Subcutaneous adipose tissue (tissue), 4 donors: ENCODE measurements around the gene PPP1R18. TPM values are rescaled to one million over a fixed set of nuclear protein-coding genes. Genes with fewer than 3 reads are reported as not detected.

ENCODE experiments used
- total RNA-seq, 4 donors: library from RNA; depleted of rRNA; stranded (reverse); fragments of >200 nt; gene quantifications; one replicate each; pipeline ENCODE4 v1.1.0, GENCODE V29; 2016
- TF ChIP-seq, protein P1 (sequence below): fragments of 450-650 bp; IDR thresholded peaks from one replicate; pipeline ENCODE4 v1.5.1; 2016; ENCODE audit warnings: low read depth, mild to moderate bottlenecking, control low read depth, antibody characterized with exemption, moderate library complexity

Gene PPP1R18
- total RNA-seq, 4 donors from 2014 or later: 29.2 to 43.9 (median 40.0) TPM

DNA sequence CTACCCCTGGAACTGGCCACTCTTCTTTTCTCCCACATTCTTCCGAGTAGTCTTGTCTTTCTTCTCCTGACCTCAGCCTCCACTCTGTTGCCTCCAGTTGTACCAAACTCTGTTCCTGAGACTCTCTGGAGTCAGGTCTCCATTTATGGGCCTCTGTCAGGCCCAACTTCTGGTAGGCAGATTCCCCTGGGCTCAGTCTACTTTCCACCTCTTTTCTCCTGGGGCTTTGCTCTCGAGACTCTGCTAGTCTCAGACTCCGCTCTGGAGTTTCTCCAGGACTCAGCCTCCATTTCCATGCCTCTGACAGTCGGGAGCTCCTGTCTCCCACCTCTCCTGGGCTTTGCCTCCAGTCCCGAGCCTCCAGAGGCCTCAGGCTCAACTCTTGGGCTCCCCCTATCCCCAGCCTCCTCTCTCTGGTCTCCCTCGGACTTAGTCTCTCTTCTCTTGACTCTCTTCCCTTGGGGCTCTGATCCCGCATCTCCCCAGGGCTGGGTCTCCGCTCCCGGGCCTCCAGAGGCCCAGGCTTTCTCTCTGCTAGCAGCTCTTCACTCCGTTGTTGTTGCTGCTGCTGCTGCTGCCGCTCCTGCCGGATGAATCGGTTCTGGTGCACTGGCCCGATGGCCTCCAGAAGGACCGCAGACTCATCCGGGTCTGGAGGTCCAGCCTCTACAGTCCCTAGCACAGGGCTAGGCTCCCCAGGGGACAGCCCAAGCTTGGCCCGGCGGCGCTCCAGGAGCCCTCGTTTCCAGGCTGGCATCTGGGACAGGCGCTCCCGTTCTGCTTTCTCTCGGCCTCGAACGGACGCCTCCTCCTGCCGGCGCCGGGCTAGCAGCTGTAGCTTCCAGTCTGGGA lies 1.1 kb downstream of the PPP1R18 start:
- TF ChIP-seq, protein P1, sequence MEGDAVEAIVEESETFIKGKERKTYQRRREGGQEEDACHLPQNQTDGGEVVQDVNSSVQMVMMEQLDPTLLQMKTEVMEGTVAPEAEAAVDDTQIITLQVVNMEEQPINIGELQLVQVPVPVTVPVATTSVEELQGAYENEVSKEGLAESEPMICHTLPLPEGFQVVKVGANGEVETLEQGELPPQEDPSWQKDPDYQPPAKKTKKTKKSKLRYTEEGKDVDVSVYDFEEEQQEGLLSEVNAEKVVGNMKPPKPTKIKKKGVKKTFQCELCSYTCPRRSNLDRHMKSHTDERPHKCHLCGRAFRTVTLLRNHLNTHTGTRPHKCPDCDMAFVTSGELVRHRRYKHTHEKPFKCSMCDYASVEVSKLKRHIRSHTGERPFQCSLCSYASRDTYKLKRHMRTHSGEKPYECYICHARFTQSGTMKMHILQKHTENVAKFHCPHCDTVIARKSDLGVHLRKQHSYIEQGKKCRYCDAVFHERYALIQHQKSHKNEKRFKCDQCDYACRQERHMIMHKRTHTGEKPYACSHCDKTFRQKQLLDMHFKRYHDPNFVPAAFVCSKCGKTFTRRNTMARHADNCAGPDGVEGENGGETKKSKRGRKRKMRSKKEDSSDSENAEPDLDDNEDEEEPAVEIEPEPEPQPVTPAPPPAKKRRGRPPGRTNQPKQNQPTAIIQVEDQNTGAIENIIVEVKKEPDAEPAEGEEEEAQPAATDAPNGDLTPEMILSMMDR: no peak

GRCh38 chr6:30684386-30685156 lies 1.9 kb downstream of the PPP1R18 start:
- TF ChIP-seq, protein P1: no peak

DNA sequence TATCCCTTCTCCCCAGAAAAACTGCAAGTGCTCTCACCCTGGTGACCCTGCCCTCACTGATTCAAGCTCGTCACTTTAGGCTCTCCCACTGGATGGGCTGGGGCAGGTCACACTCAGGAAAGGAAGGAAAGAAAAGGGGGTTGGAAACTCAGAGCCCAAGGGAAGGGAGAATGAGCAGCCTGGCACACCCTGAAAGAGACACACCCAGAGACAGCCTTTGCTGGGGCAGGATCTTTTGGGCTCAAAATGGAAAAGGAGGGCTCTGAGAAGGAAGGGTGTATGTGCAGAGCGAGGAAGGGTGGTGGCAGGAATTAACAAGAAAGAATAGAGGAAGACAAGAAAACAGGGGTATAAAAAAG lies 2.5 kb downstream of the PPP1R18 start:
- TF ChIP-seq, protein P1: no peak

DNA sequence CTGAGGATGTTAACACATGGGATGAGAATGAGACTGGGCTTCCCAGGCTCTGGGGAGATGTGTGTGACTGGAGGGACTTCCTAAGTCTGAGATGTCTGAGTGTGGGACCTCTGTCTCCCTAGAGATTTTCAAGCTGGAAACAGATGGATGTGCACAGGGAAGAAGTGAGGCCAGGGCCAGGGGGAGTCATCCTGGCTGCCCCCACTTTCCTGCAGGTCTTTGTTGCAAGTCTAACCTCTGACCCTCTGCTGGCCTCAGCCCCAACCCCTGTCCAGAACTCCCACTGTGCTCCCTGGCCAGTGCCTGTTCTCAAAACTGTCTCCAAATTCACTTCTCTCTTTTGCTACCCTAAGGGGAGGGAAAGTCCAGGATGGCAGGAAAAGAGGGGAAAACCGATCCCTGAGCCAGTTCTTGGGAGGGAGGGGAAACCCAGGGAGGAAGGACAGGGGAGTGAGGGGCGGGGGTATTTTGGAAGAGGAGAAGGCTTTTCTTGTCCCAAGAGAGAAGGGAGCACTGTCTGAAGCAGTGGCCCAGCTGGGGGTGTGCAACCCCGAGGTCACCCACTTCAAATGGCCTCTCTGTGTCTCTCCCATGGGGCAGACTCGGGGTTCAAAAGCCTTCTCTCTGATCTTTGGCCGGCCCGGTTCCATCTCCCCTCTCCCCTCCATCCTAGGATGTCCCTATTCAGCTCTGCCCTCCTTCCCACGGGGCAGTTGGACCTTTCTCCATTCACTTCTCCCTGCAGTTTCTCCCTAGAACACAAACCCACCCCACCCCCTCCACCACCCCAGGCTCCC lies 3.1 kb downstream of the PPP1R18 start:
- TF ChIP-seq, protein P1: no peak

- TF ChIP-seq, protein P1: no peak
Observed at GRCh38 chr6:30682143-30683117, 4.0 kb downstream of the PPP1R18 start.

- TF ChIP-seq, protein P1: no peak
Observed at GRCh38 chr6:30681766-30682142, 4.7 kb downstream of the PPP1R18 start.
